ENCODE measurements around the gene RIMS4. TPM values are rescaled to one million over a fixed set of nuclear protein-coding genes. Genes with fewer than 3 reads are reported as not detected.

RIMS4 gene
- total and polyA plus RNA-seq, 2 of the 8 experiments (the other 6 are each of a cell fraction or from before 2014, with no cell fraction given) = 13.3 to 44.2 TPM

GRCh38 chr20:44835661-44836221, 25.4 kb upstream of the RIMS4 start:
- H2BK15ac ChIP-seq (ENCODE audit: low read length) = no peak overlapping the region
- H4K5ac ChIP-seq (ENCODE audit: insufficient read length, low read depth, low read length) = no peak overlapping the region
- no peak overlapping the region for H3K27ac ChIP-seq (ENCODE audit: low read depth, low read length)
- H3K4me2 ChIP-seq (ENCODE audit: insufficient read depth in 1 of 2, low read depth in 2 of 2, low read length in 2 of 2) = 0 out of 4 replicates have a peak overlapping the region, but pooled peaks of 1 of the 2 experiments have one; percentile 3
- H2BK20ac ChIP-seq (ENCODE audit: low read length) = no peak overlapping the region
- H3K27me3 ChIP-seq (replicated peaks in 1 of 4; ENCODE audit: control insufficient read depth in 3 of 4, extremely low read depth in 1 of 4, insufficient read depth in 3 of 4, low read length in 3 of 4) = no peaks in the 10 kb centered on the region; a peak in 1 of 7 replicates
- TF ChIP-seq KDM4A (IDR thresholded peaks at IDR 0.05; ENCODE audit: low read depth, low read length, severe bottlenecking) (peak; percentile 4), BACH1 (IDR thresholded peaks at IDR 0.05; ENCODE audit: low read length) (no peak)
- H4K8ac ChIP-seq (ENCODE audit: extremely low read depth, insufficient read depth, low read length) = no peak overlapping the region
- no peak overlapping the region for H4K91ac ChIP-seq (replicated peaks; ENCODE audit: insufficient read length, low read length)
- H3K56ac ChIP-seq (replicated peaks; ENCODE audit: insufficient read length, low read depth, low read length) = no peak overlapping the region
- ChIA-PET CTCF (ENCODE audit: partially characterized antibody) (interaction anchor here (0.9 to 2.0 kb wide), 7 partner anchors 13 to 88 kb away, joined by 3 to 10 read pairs (median 4); no protein-coding TSS in a partner anchor), POLR2A (ENCODE audit: partially characterized antibody) (interaction anchor here (1.1 kb wide), 1 partner anchor 24 kb away, joined by 3 read pairs; no protein-coding TSS in a partner anchor)
- H3K4ac ChIP-seq (replicated peaks; ENCODE audit: insufficient read length, low read depth, low read length) = no peak overlapping the region
- no peak overlapping the region for H2BK5ac ChIP-seq (ENCODE audit: low read depth, low read length)
- peak overlapping the region in 1 of 4 experiments; percentile 47; a peak in 1 of 7 replicates for H3K9ac ChIP-seq (replicated peaks in 1 of 4; ENCODE audit: extremely low read depth in 1 of 4, low read depth in 3 of 4, low read length in 3 of 4)
- H3K79me1 ChIP-seq (ENCODE audit: low read depth, low read length) = no peaks in the 10 kb centered on the region
- no peaks in the 10 kb centered on the region; the same call in none of the 2 replicates for H3K23me2 ChIP-seq (ENCODE audit: low read depth, low read length)
- no peak overlapping the region for H2AK5ac ChIP-seq (ENCODE audit: low read depth, low read length)
- DNase-seq (ENCODE audit: low read depth in 1 of 2, low spot score in 2 of 2) (no peak), FAIRE-seq (no peak)
- H3K18ac ChIP-seq (ENCODE audit: extremely low read depth, low read length) = no peak overlapping the region
- H3K4me3 ChIP-seq (ENCODE audit: extremely low read depth in 1 of 4, insufficient read depth in 2 of 4, low read depth in 3 of 4, low read length in 4 of 4) = no peak overlapping the region
- 0 out of 2 replicates have a peak overlapping the region, but pooled peaks have one; percentile 10 for H2AFZ ChIP-seq (ENCODE audit: low read length)
- H3K4me1 ChIP-seq (replicated peaks in 1 of 4; ENCODE audit: control insufficient read depth in 3 of 4, insufficient read depth in 4 of 4, low read length in 3 of 4) = peaks cover 0 to 3% (median 2%) of the 10 kb centered on the region in 4 experiments; a peak in 3 of 7 replicates
- no peaks in the 10 kb centered on the region for H3K36me3 ChIP-seq (ENCODE audit: control insufficient read depth in 2 of 4, insufficient read depth in 4 of 4, low read length in 3 of 4)
- H3K23ac ChIP-seq (ENCODE audit: insufficient read length) = no peak overlapping the region
- WGBS, 2 experiments (ENCODE audit: extremely low coverage in 1 of 2, insufficient coverage in 1 of 2, insufficient read length in 1 of 2, insufficient replicate concordance in 2 of 2, low coverage in 1 of 2, low lambda C conversion rate in 2 of 2, missing lambda C conversion rate in 1 of 2) = 80% methylated on average over 7 of the region's 7 CpGs; no CpG with 5 or more reads in 1 of the 2 experiments
- no peaks in the 10 kb centered on the region for H3K79me2 ChIP-seq (ENCODE audit: control insufficient read depth in 1 of 2, insufficient read depth in 2 of 2, low read length in 2 of 2)
- H2BK12ac ChIP-seq (ENCODE audit: low read depth, low read length) = no peak overlapping the region
- no peak overlapping the region for H2BK120ac ChIP-seq (replicated peaks; ENCODE audit: low read depth, low read length)
- no peaks in the 10 kb centered on the region; a peak in 1 of 4 replicates for H3K9me3 ChIP-seq (ENCODE audit: insufficient read depth in 2 of 2, low read depth in 1 of 2, low read length in 1 of 2)
- H4K20me1 ChIP-seq (replicated peaks in 1 of 2; ENCODE audit: control insufficient read depth in 1 of 2, insufficient read depth in 2 of 2, low read length in 2 of 2) = no peaks in the 10 kb centered on the region
- H3K14ac ChIP-seq (ENCODE audit: insufficient read length) = no peak overlapping the region

Measured in H1 (cell line).